DOHH2 (cell line): Measurements from ENCODE around the gene JARID2.
A peak's percentile ranks its signal among the peaks of the same experiment; 100 is the strongest.

ENCODE experiments used
- H3F3A ChIP-seq: fragments of 200-600 bp; sonication (generic), shearing (Covaris generic); 2 replicates; pipeline ENCODE4 v1.6.0; 2016; ENCODE audit warnings: antibody characterized with exemption, mild to moderate bottlenecking; ENCODE audit not compliant: control insufficient read depth, insufficient read depth
- H3K27ac ChIP-seq: fragments of 200-600 bp; sonication (generic); 2 replicates; pipeline ENCODE4 v1.5.1; 2014; ENCODE audit warnings: low read depth, mild to moderate bottlenecking, low read length, moderate library complexity
- H3K27me3 ChIP-seq: fragments of 200-600 bp; sonication (generic); 2 replicates; pipeline ENCODE4 v1.6.1; 2014; ENCODE audit warnings: mild to moderate bottlenecking, low read length, mixed read lengths; ENCODE audit not compliant: control insufficient read depth
- H3K36me3 ChIP-seq: fragments of 200-600 bp; sonication (generic); 2 replicates; pipeline ENCODE4 v1.6.1; 2014; ENCODE audit warnings: mild to moderate bottlenecking, low read length, moderate library complexity, mixed read lengths; ENCODE audit not compliant: control insufficient read depth
- H3K4me1 ChIP-seq: fragments of 200-600 bp; sonication (generic); 2 replicates; pipeline ENCODE4 v1.6.1; 2014; ENCODE audit warnings: mild to moderate bottlenecking, low read length, mixed read lengths; ENCODE audit not compliant: control insufficient read depth
- H3K4me2 ChIP-seq: fragments of 200-600 bp; sonication (generic); 2 replicates; pipeline ENCODE4 v1.6.0; 2014; ENCODE audit warnings: mild to moderate bottlenecking, low read length, moderate library complexity
- H3K4me3 ChIP-seq: fragments of 200-600 bp; sonication (generic); 2 replicates; pipeline ENCODE4 v1.5.1; 2014; ENCODE audit warnings: mild to moderate bottlenecking, low read length, mixed read lengths
- H3K79me2 ChIP-seq: fragments of 200-600 bp; sonication (generic); 2 replicates; pipeline ENCODE4 v1.6.1; 2014; ENCODE audit warnings: mild to moderate bottlenecking, low read length, mixed read lengths; ENCODE audit not compliant: control insufficient read depth
- H3K9me2 ChIP-seq: fragments of 200-600 bp; sonication (generic); replicated peaks from 2 replicates; pipeline ENCODE4 v1.6.1; 2014; ENCODE audit warnings: mild to moderate bottlenecking, low read length, mixed read lengths; ENCODE audit not compliant: control insufficient read depth
- H3K9me3 ChIP-seq: fragments of 200-600 bp; sonication (generic); 2 replicates; pipeline ENCODE4 v1.6.1; 2014; ENCODE audit warnings: antibody characterized with exemption, low read length, mixed read lengths; ENCODE audit not compliant: control insufficient read depth, insufficient read depth
- H4K20me1 ChIP-seq: fragments of 200-600 bp; sonication (generic); 2 replicates; pipeline ENCODE4 v1.6.0; 2014; ENCODE audit warnings: low read depth, mild to moderate bottlenecking, antibody characterized with exemption, low read length, moderate library complexity; ENCODE audit not compliant: control insufficient read depth, insufficient read depth
- EZH2phosphoT487 ChIP-seq: fragments of 200-600 bp; sonication (generic); IDR thresholded peaks from 2 replicates; pipeline ENCODE4 v1.6.1; 2017; ENCODE audit warnings: borderline replicate concordance, mild to moderate bottlenecking, antibody characterized with exemption, low read length, moderate library complexity, mixed read lengths
- TF ChIP-seq, protein P1 (sequence below): fragments of 200-600 bp; sonication (generic); IDR thresholded peaks from one replicate; pipeline ENCODE4 v1.5.1; 2014; ENCODE audit warnings: antibody characterized with exemption, mild to moderate bottlenecking, low read depth, low read length; ENCODE audit not compliant: poor library complexity, severe bottlenecking

Gene JARID2

DNA sequence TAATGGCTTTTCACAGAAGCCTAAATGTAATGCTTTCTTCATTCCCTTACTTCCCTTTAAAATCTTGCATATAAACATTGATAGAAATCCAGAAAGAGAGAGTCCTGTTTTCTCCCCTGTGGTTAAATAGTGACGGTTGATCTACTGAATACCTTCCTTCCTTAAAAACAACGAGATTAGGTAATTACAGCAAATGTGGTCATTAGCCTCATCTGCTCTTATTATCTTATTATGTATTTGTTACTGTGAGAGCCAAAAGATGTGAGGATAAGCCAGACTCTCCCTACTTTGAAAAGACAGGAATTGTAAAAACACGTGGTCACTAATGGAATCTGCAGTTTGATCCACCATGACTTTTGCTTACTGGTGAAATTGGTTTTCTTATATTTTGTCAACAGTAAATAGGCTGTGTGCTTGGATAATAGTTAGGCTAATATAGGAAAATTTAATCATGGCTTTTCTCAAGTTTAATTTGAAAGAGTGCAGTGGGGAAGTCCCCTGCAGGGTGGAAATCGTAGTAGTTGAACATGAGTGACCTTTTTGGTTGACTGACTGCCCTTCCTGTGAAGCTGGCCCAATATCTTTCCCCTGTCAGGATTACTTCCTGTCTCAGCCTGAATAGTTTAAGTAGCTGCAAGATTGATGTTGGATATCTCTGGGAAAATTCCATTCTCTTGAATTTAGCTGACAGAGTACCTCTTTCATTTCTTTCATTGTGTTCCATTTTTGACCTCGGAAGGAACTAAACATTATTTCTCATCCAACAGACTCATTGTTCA is 62.8 kb downstream of the JARID2 start:
- Histone ChIP-seq H3K36me3 (no peaks in the 10 kb centered on the region), H3K4me3 (peak overlapping the region; percentile 9; the same call in 1 of the 2 replicates), H4K20me1 (peaks cover 8% of the 10 kb centered on the region; the same call in 1 of the 2 replicates), H3K27me3 (no peaks in the 10 kb centered on the region), H3K9me3 (no peaks in the 10 kb centered on the region), H3K4me1 (peaks cover 28% of the 10 kb centered on the region), H3K27ac (no peak overlapping the region), H3F3A (no peaks in the 10 kb centered on the region), H3K79me2 (peaks cover 25% of the 10 kb centered on the region), H3K4me2 (peak overlapping the region; percentile 30), H3K9me2 (no peaks in the 10 kb centered on the region)
- TF ChIP-seq, protein P1, sequence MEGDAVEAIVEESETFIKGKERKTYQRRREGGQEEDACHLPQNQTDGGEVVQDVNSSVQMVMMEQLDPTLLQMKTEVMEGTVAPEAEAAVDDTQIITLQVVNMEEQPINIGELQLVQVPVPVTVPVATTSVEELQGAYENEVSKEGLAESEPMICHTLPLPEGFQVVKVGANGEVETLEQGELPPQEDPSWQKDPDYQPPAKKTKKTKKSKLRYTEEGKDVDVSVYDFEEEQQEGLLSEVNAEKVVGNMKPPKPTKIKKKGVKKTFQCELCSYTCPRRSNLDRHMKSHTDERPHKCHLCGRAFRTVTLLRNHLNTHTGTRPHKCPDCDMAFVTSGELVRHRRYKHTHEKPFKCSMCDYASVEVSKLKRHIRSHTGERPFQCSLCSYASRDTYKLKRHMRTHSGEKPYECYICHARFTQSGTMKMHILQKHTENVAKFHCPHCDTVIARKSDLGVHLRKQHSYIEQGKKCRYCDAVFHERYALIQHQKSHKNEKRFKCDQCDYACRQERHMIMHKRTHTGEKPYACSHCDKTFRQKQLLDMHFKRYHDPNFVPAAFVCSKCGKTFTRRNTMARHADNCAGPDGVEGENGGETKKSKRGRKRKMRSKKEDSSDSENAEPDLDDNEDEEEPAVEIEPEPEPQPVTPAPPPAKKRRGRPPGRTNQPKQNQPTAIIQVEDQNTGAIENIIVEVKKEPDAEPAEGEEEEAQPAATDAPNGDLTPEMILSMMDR: no peak
- no peak for TF ChIP-seq EZH2phosphoT487

DNA sequence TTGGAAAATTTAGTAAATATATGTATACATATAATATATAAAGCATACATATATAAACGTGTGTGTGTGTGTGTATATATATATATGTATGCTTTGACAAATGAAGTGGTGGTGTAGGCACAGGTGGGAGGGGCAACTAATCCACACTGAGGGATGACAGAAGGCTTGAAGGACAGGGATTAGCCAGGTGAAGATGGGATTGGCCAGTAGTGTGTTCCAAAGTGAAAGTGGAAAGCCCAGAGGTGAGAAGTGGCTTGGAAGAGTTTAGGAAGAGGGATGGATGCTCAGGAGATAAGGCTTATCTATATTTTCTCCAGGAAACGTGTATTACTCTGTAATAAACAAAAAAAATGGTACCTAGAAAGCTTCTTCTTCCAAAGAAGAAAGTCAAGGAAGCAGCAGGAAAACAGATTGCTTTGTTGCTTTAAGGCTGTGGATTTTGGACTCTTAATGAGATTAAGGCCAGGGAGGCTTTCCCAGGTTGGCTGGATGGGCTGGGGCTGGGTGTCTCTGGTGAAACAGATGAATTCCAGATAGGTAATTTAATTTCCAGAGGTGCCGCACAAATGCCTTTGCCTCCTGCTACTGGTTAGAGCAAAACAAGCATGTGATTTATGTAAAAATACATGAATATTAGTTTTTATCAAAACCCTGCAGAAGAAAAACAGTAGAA is 63.9 kb downstream of the JARID2 start:
- H3K36me3 ChIP-seq: no peaks in the 10 kb centered on the region
- H3K9me2 ChIP-seq: no peaks in the 10 kb centered on the region
- peaks cover 33% of the 10 kb centered on the region for H3K79me2 ChIP-seq
- H3K27me3 ChIP-seq: no peaks in the 10 kb centered on the region
- peaks cover 32% of the 10 kb centered on the region for H3K4me1 ChIP-seq
- H3K4me2 ChIP-seq: no peak overlapping the region
- H3K4me3 ChIP-seq: no peak overlapping the region
- no peak overlapping the region for H3K27ac ChIP-seq
- no peaks in the 10 kb centered on the region for H3K9me3 ChIP-seq
- peaks cover 8% of the 10 kb centered on the region; the same call in 1 of the 2 replicates for H4K20me1 ChIP-seq
- TF ChIP-seq EZH2phosphoT487: no peak
- TF ChIP-seq, protein P1: no peak
- H3F3A ChIP-seq: no peaks in the 10 kb centered on the region

DNA sequence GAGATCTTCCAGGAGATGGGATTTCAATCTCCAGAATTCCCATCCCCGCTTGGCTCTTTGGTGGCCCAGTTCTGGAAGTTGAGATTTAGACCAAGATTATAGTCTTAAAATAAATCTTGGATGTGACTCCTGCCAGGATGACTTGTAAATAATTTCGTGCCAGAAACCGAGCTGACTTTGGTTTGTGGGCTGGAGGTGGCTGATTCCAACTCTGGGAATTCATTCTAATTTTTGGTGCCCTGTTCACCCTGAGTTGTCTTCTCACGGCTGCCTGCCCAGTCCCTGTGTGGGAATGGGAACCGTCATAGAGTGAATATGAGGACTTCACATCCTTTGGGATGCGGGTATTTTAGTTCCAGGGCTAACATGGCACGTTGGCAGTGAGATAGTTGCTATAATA is 64.8 kb downstream of the JARID2 start:
- H3K4me3 ChIP-seq: no peak overlapping the region
- no peak overlapping the region for H3K4me2 ChIP-seq
- H3K27ac ChIP-seq: no peak overlapping the region
- H3F3A ChIP-seq: no peaks in the 10 kb centered on the region
- H3K36me3 ChIP-seq: no peaks in the 10 kb centered on the region
- H3K9me3 ChIP-seq: no peaks in the 10 kb centered on the region
- peaks cover 8% of the 10 kb centered on the region; the same call in 1 of the 2 replicates for H4K20me1 ChIP-seq
- H3K79me2 ChIP-seq: peaks cover 36% of the 10 kb centered on the region
- no peaks in the 10 kb centered on the region for H3K27me3 ChIP-seq
- H3K9me2 ChIP-seq: no peaks in the 10 kb centered on the region
- no peak for TF ChIP-seq EZH2phosphoT487
- TF ChIP-seq, protein P1: no peak
- H3K4me1 ChIP-seq: peaks cover 32% of the 10 kb centered on the region
